ENCODE results near the gene PLPPR5.
A peak's percentile ranks its signal among the peaks of the same experiment; 100 is the strongest.

PLPPR5 gene

DNA sequence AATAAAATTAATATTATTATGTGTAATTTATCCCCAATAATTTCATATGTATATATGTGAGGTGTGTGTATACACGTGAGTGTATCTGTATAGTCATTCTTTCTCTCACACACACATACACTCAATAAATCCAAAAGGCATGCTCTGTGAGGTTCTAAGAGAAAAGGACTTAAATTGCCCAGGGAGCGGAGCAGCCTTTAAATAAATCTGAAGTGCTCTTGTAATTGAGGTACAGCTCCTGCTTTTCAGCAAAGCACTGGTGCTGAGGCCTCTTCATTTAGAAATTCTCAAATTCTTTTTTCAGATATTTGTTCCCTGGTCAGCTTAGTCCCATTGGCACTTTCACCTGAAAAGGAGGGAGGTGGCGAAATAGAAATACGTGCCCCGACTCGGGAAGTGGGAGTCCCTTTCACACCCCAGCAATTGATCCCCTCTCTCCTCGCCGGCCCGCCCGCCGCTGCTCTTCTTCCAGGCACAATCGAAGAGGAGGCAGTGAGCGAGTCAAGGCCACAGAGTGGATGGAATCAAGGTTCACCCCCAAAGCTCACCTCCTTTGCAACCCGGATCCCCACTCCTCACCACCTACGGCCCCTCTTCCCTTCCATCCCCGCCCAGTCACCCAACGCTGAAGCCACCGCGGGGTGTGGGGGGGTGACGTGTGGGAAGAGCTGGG is 944 bp downstream of the PLPPR5 start:
- Histone ChIP-seq H3K4me1 (ENCODE audit: control insufficient read depth, insufficient read depth, low read length) (0 out of 2 replicates have a peak, but pooled peaks cover 2% of the 10 kb centered on the region), H3K36me3 (ENCODE audit: control insufficient read depth, insufficient read depth, low read length) (no peaks in the 10 kb centered on the region), H3K27ac (ENCODE audit: low read length) (no peak overlapping the region), H3K27me3 (ENCODE audit: control insufficient read depth, insufficient read depth, low read length) (no peaks in the 10 kb centered on the region; the same call in 1 of the 2 replicates), H3K9me3 (ENCODE audit: control insufficient read depth, insufficient read depth, low read length) (no peaks in the 10 kb centered on the region), H3K4me3 (ENCODE audit: low read length) (peak overlapping the region; percentile 93; the same call in 1 of the 2 replicates)
- WGBS (ENCODE audit: insufficient coverage, insufficient read length), result no CpG with 5 or more reads among the region's 20 CpGs
- DNase-seq (ENCODE audit: low read depth, low spot score), result no peak

DNA sequence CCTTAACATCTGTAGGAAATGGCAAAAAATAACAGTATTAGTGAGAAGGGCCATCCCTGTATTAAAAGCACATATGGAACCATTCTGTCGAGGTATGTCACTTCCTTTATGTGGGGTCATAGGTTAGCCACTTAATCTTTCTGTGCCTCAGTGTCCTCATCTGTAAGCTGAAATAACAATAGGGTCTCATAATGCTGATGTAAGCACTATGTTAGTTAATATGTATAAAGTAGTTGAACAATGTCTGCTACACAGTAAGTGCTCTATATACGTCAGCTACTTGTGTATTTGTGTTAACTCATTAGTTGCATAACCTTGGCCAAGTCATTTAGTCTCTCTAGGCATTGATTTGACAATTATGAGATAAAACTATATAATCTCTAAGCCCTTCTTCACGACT is 11.8 kb downstream of the PLPPR5 start:
- DNase-seq (ENCODE audit: low read depth, low spot score), result no peak
- H3K36me3 ChIP-seq (ENCODE audit: control insufficient read depth, insufficient read depth, low read length), result no peaks in the 10 kb centered on the region
- H3K4me3 ChIP-seq (ENCODE audit: low read length), result no peak overlapping the region
- no peak overlapping the region for H3K27ac ChIP-seq (ENCODE audit: low read length)
- no CpG with 5 or more reads among the region's 3 CpGs for whole genome bisulfite sequencing (ENCODE audit: insufficient coverage, insufficient read length)
- no peaks in the 10 kb centered on the region for H3K9me3 ChIP-seq (ENCODE audit: control insufficient read depth, insufficient read depth, low read length)
- no peaks in the 10 kb centered on the region for H3K27me3 ChIP-seq (ENCODE audit: control insufficient read depth, insufficient read depth, low read length)
- no peaks in the 10 kb centered on the region for H3K4me1 ChIP-seq (ENCODE audit: control insufficient read depth, insufficient read depth, low read length)

- Histone ChIP-seq H3K4me3 (ENCODE audit: low read length) (no peak overlapping the region), H3K36me3 (ENCODE audit: control insufficient read depth, insufficient read depth, low read length) (no peaks in the 10 kb centered on the region), H3K27me3 (ENCODE audit: control insufficient read depth, insufficient read depth, low read length) (no peaks in the 10 kb centered on the region), H3K27ac (ENCODE audit: low read length) (no peak overlapping the region), H3K4me1 (ENCODE audit: control insufficient read depth, insufficient read depth, low read length) (no peaks in the 10 kb centered on the region), H3K9me3 (ENCODE audit: control insufficient read depth, insufficient read depth, low read length) (no peaks in the 10 kb centered on the region)
- WGBS (ENCODE audit: insufficient coverage, insufficient read length), result no CpG with 5 or more reads among the region's 4 CpGs
- DNase-seq (ENCODE audit: low read depth, low spot score), result no peak
Measured at GRCh38 chr1:98991127-98992012, 13.3 kb downstream of the PLPPR5 start.

DNA sequence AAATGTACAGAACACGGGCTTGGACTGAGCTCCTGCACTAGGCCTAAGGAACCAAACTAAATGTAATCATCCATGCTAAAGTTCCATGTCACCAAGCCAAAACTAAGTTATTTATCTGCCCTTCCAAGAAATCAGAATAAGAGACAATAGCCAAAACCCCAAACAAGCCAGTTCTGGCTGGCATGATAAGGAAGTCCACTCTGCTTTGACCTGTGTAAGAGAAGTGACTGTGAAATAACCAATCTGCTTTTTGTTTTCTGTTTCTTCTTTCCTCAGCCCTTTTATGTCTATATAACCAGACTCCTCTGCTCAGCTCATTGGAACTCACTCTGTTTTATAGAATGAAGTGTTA is 15.1 kb downstream of the PLPPR5 start:
- Histone ChIP-seq H3K36me3 (ENCODE audit: control insufficient read depth, insufficient read depth, low read length) (no peaks in the 10 kb centered on the region), H3K4me1 (ENCODE audit: control insufficient read depth, insufficient read depth, low read length) (no peaks in the 10 kb centered on the region), H3K4me3 (ENCODE audit: low read length) (no peak overlapping the region), H3K9me3 (ENCODE audit: control insufficient read depth, insufficient read depth, low read length) (no peaks in the 10 kb centered on the region), H3K27ac (ENCODE audit: low read length) (no peak overlapping the region), H3K27me3 (ENCODE audit: control insufficient read depth, insufficient read depth, low read length) (no peaks in the 10 kb centered on the region)
- no CpG with 5 or more reads among the region's 1 CpG for WGBS (ENCODE audit: insufficient coverage, insufficient read length)
- DNase-seq (ENCODE audit: low read depth, low spot score), result no peak

- no peak overlapping the region for H3K27ac ChIP-seq (ENCODE audit: low read length)
- no peaks in the 10 kb centered on the region for H3K4me1 ChIP-seq (ENCODE audit: control insufficient read depth, insufficient read depth, low read length)
- DNase-seq (ENCODE audit: low read depth, low spot score), result no peak
- WGBS (ENCODE audit: insufficient coverage, insufficient read length), result no CpG with 5 or more reads among the region's 2 CpGs
- no peaks in the 10 kb centered on the region for H3K27me3 ChIP-seq (ENCODE audit: control insufficient read depth, insufficient read depth, low read length)
- H3K9me3 ChIP-seq (ENCODE audit: control insufficient read depth, insufficient read depth, low read length), result peaks cover under 1% of the 10 kb centered on the region; the same call in 1 of the 2 replicates
- no peak overlapping the region for H3K4me3 ChIP-seq (ENCODE audit: low read length)
- no peaks in the 10 kb centered on the region for H3K36me3 ChIP-seq (ENCODE audit: control insufficient read depth, insufficient read depth, low read length)
Measured at GRCh38 chr1:98988904-98989555, 15.6 kb downstream of the PLPPR5 start.

- H3K27me3 ChIP-seq (ENCODE audit: control insufficient read depth, insufficient read depth, low read length), result no peaks in the 10 kb centered on the region
- DNase-seq (ENCODE audit: low read depth, low spot score), result no peak
- no peaks in the 10 kb centered on the region for H3K36me3 ChIP-seq (ENCODE audit: control insufficient read depth, insufficient read depth, low read length)
- H3K4me1 ChIP-seq (ENCODE audit: control insufficient read depth, insufficient read depth, low read length), result no peaks in the 10 kb centered on the region
- H3K27ac ChIP-seq (ENCODE audit: low read length), result no peak overlapping the region
- H3K4me3 ChIP-seq (ENCODE audit: low read length), result no peak overlapping the region
- WGBS (ENCODE audit: insufficient coverage, insufficient read length), result 100% methylated on average over 1 of the region's 2 CpGs
- H3K9me3 ChIP-seq (ENCODE audit: control insufficient read depth, insufficient read depth, low read length), result peaks cover 1% of the 10 kb centered on the region; the same call in 1 of the 2 replicates
Measured at GRCh38 chr1:98985687-98986086, 19.0 kb downstream of the PLPPR5 start.

DNA sequence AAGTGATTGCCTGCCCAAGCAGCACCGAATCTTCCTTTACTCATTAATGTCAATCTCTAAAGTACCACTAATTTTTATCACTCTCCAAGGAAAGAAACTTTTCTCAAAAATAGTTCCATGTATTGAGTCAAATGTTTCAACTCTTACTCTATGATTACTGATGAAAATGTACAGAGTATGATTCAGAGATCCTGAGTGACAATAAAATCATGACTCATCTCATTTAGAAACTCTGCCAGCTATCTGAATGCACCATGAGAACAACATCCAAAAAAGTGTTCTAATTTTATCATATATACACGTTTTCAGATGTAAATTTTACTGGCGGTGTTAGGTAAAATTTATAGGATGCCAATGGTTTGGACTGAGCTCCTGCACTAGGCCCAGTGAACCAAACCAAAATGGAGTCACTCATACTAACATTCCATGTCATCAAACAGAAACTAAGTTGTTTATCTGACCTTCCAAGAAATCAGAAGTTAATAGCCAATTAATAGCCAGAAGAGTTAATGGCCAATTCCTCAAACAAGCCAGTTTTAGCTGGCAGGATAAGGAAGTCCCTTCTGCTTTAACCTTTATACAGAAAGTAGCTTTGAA is 22.6 kb downstream of the PLPPR5 start:
- H3K4me3 ChIP-seq (ENCODE audit: low read length), result no peak overlapping the region
- no peaks in the 10 kb centered on the region for H3K4me1 ChIP-seq (ENCODE audit: control insufficient read depth, insufficient read depth, low read length)
- WGBS (ENCODE audit: insufficient coverage, insufficient read length), result no CpG with 5 or more reads among the region's 3 CpGs
- peaks cover 1% of the 10 kb centered on the region; the same call in 1 of the 2 replicates for H3K9me3 ChIP-seq (ENCODE audit: control insufficient read depth, insufficient read depth, low read length)
- H3K27me3 ChIP-seq (ENCODE audit: control insufficient read depth, insufficient read depth, low read length), result no peaks in the 10 kb centered on the region
- DNase-seq (ENCODE audit: low read depth, low spot score), result no peak
- no peak overlapping the region for H3K27ac ChIP-seq (ENCODE audit: low read length)
- H3K36me3 ChIP-seq (ENCODE audit: control insufficient read depth, insufficient read depth, low read length), result no peaks in the 10 kb centered on the region

DNA sequence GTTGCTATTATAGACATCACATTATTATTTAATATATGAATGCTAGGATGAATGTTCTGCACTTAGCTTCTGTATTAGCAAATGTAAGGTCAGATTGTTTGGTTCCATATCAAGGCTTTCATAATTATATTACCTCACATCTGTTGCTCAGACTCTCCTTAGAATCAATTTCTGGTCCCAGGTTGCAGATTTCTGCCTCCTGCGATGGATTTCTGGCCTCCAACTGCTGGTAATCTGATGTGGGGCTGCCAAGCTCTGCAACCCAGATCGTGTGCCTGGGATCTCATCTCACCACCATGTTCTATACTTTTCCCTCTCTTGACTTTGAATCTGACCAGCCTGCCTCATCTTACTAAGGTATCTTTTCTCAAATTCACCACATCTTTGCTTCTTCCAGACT is 25.2 kb downstream of the PLPPR5 start:
- no CpG with 5 or more reads among the region's 2 CpGs for WGBS (ENCODE audit: insufficient coverage, insufficient read length)
- Histone ChIP-seq H3K9me3 (ENCODE audit: control insufficient read depth, insufficient read depth, low read length) (peaks cover 1% of the 10 kb centered on the region; the same call in 1 of the 2 replicates), H3K4me1 (ENCODE audit: control insufficient read depth, insufficient read depth, low read length) (peaks cover 5% of the 10 kb centered on the region; the same call in 1 of the 2 replicates), H3K27ac (ENCODE audit: low read length) (no peak overlapping the region), H3K27me3 (ENCODE audit: control insufficient read depth, insufficient read depth, low read length) (no peaks in the 10 kb centered on the region), H3K4me3 (ENCODE audit: low read length) (no peak overlapping the region), H3K36me3 (ENCODE audit: control insufficient read depth, insufficient read depth, low read length) (no peaks in the 10 kb centered on the region)
- no peak for DNase-seq (ENCODE audit: low read depth, low spot score)

GRCh38 chr1:98975810-98976209 is 28.9 kb downstream of the PLPPR5 start:
- no peak for DNase-seq (ENCODE audit: low read depth, low spot score)
- no peak overlapping the region for H3K27ac ChIP-seq (ENCODE audit: low read length)
- peaks cover 5% of the 10 kb centered on the region; the same call in 1 of the 2 replicates for H3K4me1 ChIP-seq (ENCODE audit: control insufficient read depth, insufficient read depth, low read length)
- H3K27me3 ChIP-seq (ENCODE audit: control insufficient read depth, insufficient read depth, low read length), result no peaks in the 10 kb centered on the region
- no CpG with 5 or more reads among the region's 3 CpGs for WGBS (ENCODE audit: insufficient coverage, insufficient read length)
- H3K9me3 ChIP-seq (ENCODE audit: control insufficient read depth, insufficient read depth, low read length), result no peaks in the 10 kb centered on the region
- no peaks in the 10 kb centered on the region for H3K36me3 ChIP-seq (ENCODE audit: control insufficient read depth, insufficient read depth, low read length)
- H3K4me3 ChIP-seq (ENCODE audit: low read length), result no peak overlapping the region

GRCh38 chr1:98975113-98975512 is 29.5 kb downstream of the PLPPR5 start:
- no CpG with 5 or more reads among the region's 5 CpGs for WGBS (ENCODE audit: insufficient coverage, insufficient read length)
- Histone ChIP-seq H3K9me3 (ENCODE audit: control insufficient read depth, insufficient read depth, low read length) (no peaks in the 10 kb centered on the region), H3K4me3 (ENCODE audit: low read length) (no peak overlapping the region), H3K4me1 (ENCODE audit: control insufficient read depth, insufficient read depth, low read length) (peaks cover 5% of the 10 kb centered on the region; the same call in 1 of the 2 replicates), H3K36me3 (ENCODE audit: control insufficient read depth, insufficient read depth, low read length) (no peaks in the 10 kb centered on the region), H3K27ac (ENCODE audit: low read length) (no peak overlapping the region), H3K27me3 (ENCODE audit: control insufficient read depth, insufficient read depth, low read length) (no peaks in the 10 kb centered on the region)
- no peak for DNase-seq (ENCODE audit: low read depth, low spot score)

Data from iPS DF 6.9 (cell line).